ENCODE data around the gene RBSN.
A peak's percentile ranks its signal among the peaks of the same experiment; 100 is the strongest.

RBSN gene

DNA sequence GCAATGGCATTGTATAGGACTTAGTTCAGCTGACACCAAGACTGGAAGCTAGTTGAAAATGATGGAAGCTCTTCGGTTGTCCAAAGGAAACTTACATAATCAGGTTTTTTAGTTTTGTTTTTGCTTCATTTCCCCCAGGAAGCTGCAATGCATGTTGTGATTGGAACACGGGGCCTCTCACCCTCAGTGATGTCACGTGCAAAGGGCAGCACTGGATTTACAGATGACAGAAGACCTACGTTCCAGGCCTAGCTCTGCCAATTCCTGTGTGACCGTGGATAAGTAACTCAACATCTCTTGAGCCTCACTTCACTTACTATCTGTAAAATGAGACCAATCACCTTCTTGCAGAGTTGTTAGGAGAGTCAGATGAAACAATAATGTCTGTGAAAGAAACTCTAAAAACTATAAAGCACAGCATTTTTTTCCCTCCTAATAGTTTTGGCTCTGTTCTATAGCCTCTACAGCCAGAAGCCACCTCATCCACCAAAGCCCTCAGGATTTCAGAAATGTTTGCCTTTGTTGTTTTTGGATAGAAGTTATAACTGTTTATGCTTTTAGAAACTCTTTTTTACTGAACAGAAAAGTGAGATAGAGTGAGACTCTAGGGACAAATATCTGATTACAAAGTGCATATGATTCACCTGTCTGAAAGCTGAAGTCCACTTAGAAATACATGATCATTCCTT is 4.6 kb downstream of the RBSN start:
- H3K4me1 Mint-ChIP-seq, result peaks cover 17% of the 10 kb centered on the region
- peaks cover 38% of the 10 kb centered on the region for H3K36me3 Mint-ChIP-seq (ENCODE audit: insufficient read depth)
- no peaks in the 10 kb centered on the region for H3K27me3 Mint-ChIP-seq
- DNase-seq (ENCODE audit: low spot score in 2 of 2), result no peak
- ATAC-seq (replicated peaks; ENCODE audit: extremely low read depth, poor library complexity, severe bottlenecking), result no peak
- H3K9me3 Mint-ChIP-seq, result no peaks in the 10 kb centered on the region
- H3K27ac Mint-ChIP-seq (ENCODE audit: low read depth), result no peak overlapping the region
- no peak overlapping the region for H3K4me3 Mint-ChIP-seq

DNA sequence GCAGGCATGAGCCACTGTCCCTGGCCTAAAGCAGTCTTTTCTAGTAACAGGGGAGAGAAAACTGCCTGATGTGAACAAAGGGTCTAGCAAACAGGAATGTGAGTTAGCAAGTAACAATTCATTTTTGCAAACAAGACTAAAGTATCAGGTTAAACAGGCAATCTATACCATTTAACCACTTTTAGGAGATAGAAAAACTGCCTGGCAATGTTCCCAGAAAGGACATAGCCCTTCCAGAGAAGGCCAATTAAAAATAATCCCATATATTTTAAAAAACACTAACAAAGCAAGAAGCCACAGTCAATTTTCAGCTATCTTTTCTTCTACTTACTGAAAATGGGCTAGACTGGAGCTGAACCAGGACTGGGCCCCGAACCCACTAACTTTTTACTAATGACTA is 6.3 kb downstream of the RBSN start:
- no peak overlapping the region for H3K27ac Mint-ChIP-seq (ENCODE audit: low read depth)
- no peak for ATAC-seq (replicated peaks; ENCODE audit: extremely low read depth, poor library complexity, severe bottlenecking)
- H3K36me3 Mint-ChIP-seq (ENCODE audit: insufficient read depth), result peaks cover 30% of the 10 kb centered on the region
- DNase-seq (ENCODE audit: low spot score in 2 of 2), result no peak
- H3K9me3 Mint-ChIP-seq, result no peaks in the 10 kb centered on the region
- no peak overlapping the region for H3K4me3 Mint-ChIP-seq
- peaks cover 3% of the 10 kb centered on the region for H3K4me1 Mint-ChIP-seq
- no peaks in the 10 kb centered on the region for H3K27me3 Mint-ChIP-seq

DNA sequence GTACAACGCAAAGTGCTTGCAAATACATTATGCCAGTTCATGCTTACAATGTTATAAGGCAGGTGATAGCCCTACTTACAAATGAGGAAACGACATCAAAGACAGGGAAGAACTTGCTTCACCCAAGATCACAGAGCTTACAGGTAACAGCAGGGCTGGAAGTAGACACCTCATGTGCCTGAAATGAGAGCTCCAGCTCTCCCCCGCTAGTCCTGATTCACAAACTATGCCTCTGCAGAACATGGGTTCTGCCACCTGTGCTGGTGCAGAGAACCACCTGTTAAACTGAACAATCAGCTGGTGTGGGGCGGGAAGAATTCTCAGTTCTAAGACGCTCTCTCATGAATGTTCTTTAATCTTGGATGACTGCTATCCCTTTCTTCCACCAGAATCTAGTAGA is 7.4 kb downstream of the RBSN start:
- Mint-ChIP-seq H3K9me3 (no peaks in the 10 kb centered on the region), H3K4me3 (no peak overlapping the region), H3K27me3 (no peaks in the 10 kb centered on the region), H3K36me3 (ENCODE audit: insufficient read depth) (peaks cover 38% of the 10 kb centered on the region), H3K27ac (ENCODE audit: low read depth) (no peak overlapping the region), H3K4me1 (no peaks in the 10 kb centered on the region)
- DNase-seq (ENCODE audit: low spot score in 2 of 2), result no peak
- no peak for ATAC-seq (replicated peaks; ENCODE audit: extremely low read depth, poor library complexity, severe bottlenecking)

DNA sequence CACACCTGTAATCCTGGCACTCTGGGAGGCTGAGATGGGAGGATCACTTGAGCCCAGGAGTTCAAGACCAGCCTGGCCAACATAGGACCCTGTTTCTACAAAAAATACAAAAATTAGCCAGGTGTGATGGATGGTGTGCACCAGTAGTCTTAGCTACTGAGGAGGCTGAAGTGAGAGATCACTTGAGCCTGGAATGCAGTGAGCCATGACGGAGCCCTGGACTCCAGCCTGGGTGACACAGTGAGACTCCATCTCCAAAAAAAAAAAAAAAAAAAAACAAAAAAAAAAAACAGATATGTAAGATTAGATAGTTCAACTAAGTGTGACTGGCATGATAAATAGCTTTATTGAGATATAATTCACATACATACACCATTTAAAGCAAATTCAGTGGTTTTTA is 9.7 kb downstream of the RBSN start:
- DNase-seq (ENCODE audit: low spot score in 2 of 2), result no peak
- Mint-ChIP-seq H3K9me3 (no peaks in the 10 kb centered on the region), H3K27me3 (no peaks in the 10 kb centered on the region), H3K36me3 (ENCODE audit: insufficient read depth) (peaks cover 43% of the 10 kb centered on the region), H3K4me3 (no peak overlapping the region), H3K4me1 (no peaks in the 10 kb centered on the region), H3K27ac (ENCODE audit: low read depth) (no peak overlapping the region)
- ATAC-seq (replicated peaks; ENCODE audit: extremely low read depth, poor library complexity, severe bottlenecking), result no peak

DNA sequence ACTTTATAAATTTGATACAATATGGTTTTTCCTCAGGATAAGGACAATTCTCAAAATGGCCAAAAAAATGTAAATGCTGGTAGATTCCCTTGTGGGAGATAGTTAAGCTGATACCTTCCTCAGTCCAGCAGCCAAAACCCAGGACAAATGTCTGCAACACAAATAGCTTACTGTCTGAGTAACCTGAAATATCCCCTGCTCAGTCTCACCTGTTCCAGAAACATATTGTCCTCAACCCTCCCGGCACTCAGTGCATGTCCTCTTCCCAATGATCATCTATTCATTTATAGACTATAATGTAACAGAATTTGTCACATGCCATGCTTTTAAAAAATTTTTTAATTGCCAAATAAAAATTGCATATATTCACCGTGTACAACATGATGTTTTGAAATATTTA is 12.2 kb downstream of the RBSN start:
- DNase-seq (ENCODE audit: low spot score in 2 of 2), result no peak
- Mint-ChIP-seq H3K4me3 (no peak overlapping the region), H3K27ac (ENCODE audit: low read depth) (no peak overlapping the region), H3K36me3 (ENCODE audit: insufficient read depth) (peaks cover 57% of the 10 kb centered on the region), H3K9me3 (no peaks in the 10 kb centered on the region), H3K4me1 (peaks cover 9% of the 10 kb centered on the region), H3K27me3 (no peaks in the 10 kb centered on the region)
- no peak for ATAC-seq (replicated peaks; ENCODE audit: extremely low read depth, poor library complexity, severe bottlenecking)

DNA sequence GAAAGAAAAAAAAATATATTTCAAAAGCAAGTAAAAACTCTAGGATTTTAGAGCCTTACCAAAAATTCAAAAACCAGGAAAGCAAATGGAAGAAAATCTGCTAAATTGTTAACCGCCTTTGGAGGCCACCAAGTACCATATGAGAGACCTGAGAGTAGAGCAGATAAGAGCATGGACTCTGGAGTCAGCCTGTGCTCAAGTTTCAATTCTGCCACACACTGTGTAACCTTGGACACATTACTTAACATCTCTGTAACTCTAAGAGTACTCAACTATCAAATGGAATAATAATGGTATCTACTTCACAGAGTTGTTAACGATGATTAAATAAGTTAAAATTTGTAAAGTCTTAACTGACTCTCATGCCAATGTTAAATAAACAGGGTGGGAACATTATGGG is 12.7 kb downstream of the RBSN start:
- H3K27ac Mint-ChIP-seq (ENCODE audit: low read depth), result no peak overlapping the region
- H3K27me3 Mint-ChIP-seq, result no peaks in the 10 kb centered on the region
- no peak overlapping the region for H3K4me3 Mint-ChIP-seq
- no peaks in the 10 kb centered on the region for H3K9me3 Mint-ChIP-seq
- ATAC-seq (replicated peaks; ENCODE audit: extremely low read depth, poor library complexity, severe bottlenecking) (no peak), DNase-seq (ENCODE audit: low spot score in 2 of 2) (no peak)
- H3K4me1 Mint-ChIP-seq, result peaks cover 13% of the 10 kb centered on the region
- peaks cover 58% of the 10 kb centered on the region for H3K36me3 Mint-ChIP-seq (ENCODE audit: insufficient read depth)

DNA sequence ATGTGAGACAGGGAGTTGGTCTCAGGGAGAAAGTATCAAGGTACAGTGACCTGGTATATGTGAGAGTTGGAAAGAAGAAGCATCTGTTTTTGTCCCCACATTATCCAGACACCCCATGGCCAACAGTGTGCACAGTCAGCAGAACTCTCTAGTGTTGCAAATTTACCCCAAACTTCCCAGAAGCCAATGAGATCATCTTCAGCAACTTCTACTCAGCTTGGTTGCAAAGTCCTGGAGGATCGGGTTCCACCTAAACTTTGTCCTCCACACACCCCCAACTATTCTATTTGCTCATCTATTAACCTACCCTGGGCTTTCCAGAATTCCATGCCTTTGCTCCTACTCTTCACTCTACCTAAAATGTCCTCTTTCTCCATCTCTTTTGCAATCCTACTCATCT is 15.7 kb downstream of the RBSN start:
- ATAC-seq (replicated peaks; ENCODE audit: extremely low read depth, poor library complexity, severe bottlenecking) (no peak), DNase-seq (ENCODE audit: low spot score in 2 of 2) (no peak)
- H3K4me1 Mint-ChIP-seq, result peaks cover 13% of the 10 kb centered on the region
- no peaks in the 10 kb centered on the region for H3K9me3 Mint-ChIP-seq
- H3K27me3 Mint-ChIP-seq, result no peaks in the 10 kb centered on the region
- H3K4me3 Mint-ChIP-seq, result no peak overlapping the region
- H3K27ac Mint-ChIP-seq (ENCODE audit: low read depth), result no peak overlapping the region
- peaks cover 66% of the 10 kb centered on the region for H3K36me3 Mint-ChIP-seq (ENCODE audit: insufficient read depth)

DNA sequence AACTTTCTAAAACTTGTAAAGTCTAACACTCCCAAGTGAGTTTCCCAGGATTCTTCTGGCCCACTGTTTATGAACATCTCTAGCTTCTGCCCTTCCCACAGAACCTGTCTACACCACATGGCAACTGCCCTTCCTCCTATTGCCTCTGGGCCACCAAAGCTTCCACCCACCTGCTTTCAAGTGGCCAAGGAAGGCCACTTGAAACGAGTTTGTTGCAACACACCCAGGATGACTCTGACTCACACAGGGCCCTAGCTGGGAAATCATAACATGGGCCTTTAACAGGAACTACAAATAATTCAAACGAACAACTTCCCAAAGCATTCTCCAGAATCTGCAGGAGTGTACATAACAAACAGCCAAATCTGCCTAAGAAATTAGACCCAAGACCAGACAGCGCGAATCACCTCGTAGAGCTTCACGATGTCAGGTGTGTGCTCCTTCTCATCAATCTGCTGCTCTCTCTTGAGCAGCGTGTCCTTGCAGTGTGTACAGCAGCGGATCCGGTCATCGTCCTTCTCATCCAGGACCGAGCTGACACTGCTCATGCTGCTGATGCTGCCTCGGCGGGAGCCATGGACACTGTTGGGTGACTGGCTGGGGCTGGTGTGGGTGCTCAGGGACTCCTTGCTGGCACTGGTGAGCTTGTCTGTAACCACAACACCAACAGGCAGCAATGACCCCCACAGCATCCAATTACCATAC is 16.8 kb downstream of the RBSN start:
- Mint-ChIP-seq H3K27me3 (no peaks in the 10 kb centered on the region), H3K36me3 (ENCODE audit: insufficient read depth) (peaks cover 70% of the 10 kb centered on the region), H3K27ac (ENCODE audit: low read depth) (no peak overlapping the region), H3K4me1 (peaks cover 13% of the 10 kb centered on the region), H3K9me3 (no peaks in the 10 kb centered on the region), H3K4me3 (no peak overlapping the region)
- no peak for ATAC-seq (replicated peaks; ENCODE audit: extremely low read depth, poor library complexity, severe bottlenecking)
- no peak for DNase-seq (ENCODE audit: low spot score in 2 of 2)

DNA sequence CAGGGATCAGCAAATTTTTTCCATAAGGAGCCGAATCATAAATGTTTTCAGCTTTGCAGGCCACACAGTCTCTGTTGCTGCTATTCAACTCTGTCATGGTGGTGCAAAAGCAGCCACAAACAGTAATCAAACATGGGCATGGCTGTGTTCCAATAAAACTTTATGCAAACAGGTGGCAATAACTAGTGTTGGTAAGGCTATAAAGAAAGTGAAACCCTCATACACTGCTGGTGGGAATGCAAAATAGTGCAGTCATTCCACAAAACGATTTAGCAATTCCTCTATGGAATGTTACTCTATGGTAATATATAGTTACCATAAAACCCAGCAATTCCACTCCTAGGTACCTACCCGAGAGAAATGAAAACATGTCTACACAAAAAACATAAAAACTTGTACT is 19.9 kb downstream of the RBSN start:
- Mint-ChIP-seq H3K4me3 (no peak overlapping the region), H3K36me3 (ENCODE audit: insufficient read depth) (peaks cover 73% of the 10 kb centered on the region), H3K27ac (ENCODE audit: low read depth) (no peak overlapping the region), H3K27me3 (no peaks in the 10 kb centered on the region), H3K9me3 (no peaks in the 10 kb centered on the region), H3K4me1 (peaks cover 13% of the 10 kb centered on the region)
- DNase-seq (ENCODE audit: low spot score in 2 of 2), result no peak
- no peak for ATAC-seq (replicated peaks; ENCODE audit: extremely low read depth, poor library complexity, severe bottlenecking)

DNA sequence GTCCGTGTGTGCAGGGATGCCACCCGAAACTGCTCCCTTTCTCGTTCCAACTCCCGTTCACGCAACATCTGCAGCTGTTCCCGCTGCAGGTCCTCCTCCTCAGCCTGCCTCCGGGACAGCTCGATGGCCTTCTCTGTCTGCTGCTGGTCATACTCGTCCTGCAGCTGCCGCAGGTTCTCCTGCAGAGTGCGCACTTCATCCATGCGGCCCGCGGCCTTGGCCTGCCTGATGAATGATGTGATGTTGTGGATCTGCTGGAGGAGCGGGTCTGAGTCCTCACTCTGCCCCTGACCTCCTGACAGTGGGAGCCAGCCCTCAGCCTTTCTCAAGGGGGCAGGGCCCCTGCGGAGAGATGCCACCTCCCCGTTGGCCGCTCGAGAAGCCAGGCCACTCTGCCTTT is 24.4 kb downstream of the RBSN start:
- DNase-seq (ENCODE audit: low spot score in 2 of 2), result no peak
- H3K27me3 Mint-ChIP-seq, result no peaks in the 10 kb centered on the region
- H3K4me1 Mint-ChIP-seq, result no peaks in the 10 kb centered on the region
- no peak overlapping the region for H3K27ac Mint-ChIP-seq (ENCODE audit: low read depth)
- H3K9me3 Mint-ChIP-seq, result no peaks in the 10 kb centered on the region
- no peak for ATAC-seq (replicated peaks; ENCODE audit: extremely low read depth, poor library complexity, severe bottlenecking)
- peaks cover 50% of the 10 kb centered on the region for H3K36me3 Mint-ChIP-seq (ENCODE audit: insufficient read depth)
- H3K4me3 Mint-ChIP-seq, result no peak overlapping the region

DNA sequence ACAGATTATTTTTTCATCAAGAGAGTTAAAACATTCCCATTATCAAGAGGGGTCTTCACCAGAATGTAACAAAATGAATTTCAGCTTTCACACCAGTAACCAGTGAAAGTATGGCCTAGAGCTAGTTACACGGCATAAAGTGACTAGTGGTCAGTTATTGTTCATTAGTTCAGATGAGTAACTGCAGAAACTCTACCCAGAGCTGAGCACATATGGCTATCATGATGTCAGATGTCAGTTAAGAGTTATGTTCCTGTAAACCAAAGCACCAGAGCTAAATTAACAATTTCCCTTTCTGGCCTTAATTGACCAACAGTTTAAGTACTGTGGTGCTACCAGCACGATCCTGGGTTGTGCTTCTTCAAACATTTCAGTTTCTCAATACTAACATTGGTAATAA is 27.2 kb downstream of the RBSN start:
- Mint-ChIP-seq H3K27ac (ENCODE audit: low read depth) (no peak overlapping the region), H3K27me3 (no peaks in the 10 kb centered on the region), H3K4me1 (no peaks in the 10 kb centered on the region), H3K4me3 (no peak overlapping the region), H3K36me3 (ENCODE audit: insufficient read depth) (peaks cover 34% of the 10 kb centered on the region), H3K9me3 (no peaks in the 10 kb centered on the region)
- no peak for ATAC-seq (replicated peaks; ENCODE audit: extremely low read depth, poor library complexity, severe bottlenecking)
- no peak for DNase-seq (ENCODE audit: low spot score in 2 of 2)

DNA sequence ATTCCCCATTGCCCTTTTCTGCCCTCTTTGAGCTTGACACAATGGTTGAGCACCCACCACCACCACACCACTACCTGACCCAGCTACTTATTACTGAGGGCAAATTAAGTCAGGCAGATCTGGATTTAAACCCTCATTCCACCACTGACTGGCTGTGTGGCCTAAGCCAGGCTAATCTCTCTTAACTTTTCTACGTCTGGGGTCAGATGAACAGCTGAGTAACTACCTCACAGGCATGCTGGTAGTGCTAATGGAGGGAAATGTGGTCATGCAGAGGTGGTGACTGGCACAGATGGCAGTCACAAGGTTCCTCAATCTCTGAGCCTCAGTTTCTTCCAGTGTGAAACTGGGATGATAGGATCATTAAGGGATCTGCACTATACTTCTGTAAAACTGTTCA is 29.5 kb downstream of the RBSN start:
- DNase-seq (ENCODE audit: low spot score in 2 of 2) (no peak), ATAC-seq (replicated peaks; ENCODE audit: extremely low read depth, poor library complexity, severe bottlenecking) (no peak)
- Mint-ChIP-seq H3K4me1 (peaks cover 10% of the 10 kb centered on the region), H3K9me3 (no peaks in the 10 kb centered on the region), H3K27me3 (no peaks in the 10 kb centered on the region), H3K27ac (ENCODE audit: low read depth) (peak overlapping the region; percentile 17), H3K36me3 (ENCODE audit: insufficient read depth) (peaks cover 21% of the 10 kb centered on the region), H3K4me3 (no peak overlapping the region)

DNA sequence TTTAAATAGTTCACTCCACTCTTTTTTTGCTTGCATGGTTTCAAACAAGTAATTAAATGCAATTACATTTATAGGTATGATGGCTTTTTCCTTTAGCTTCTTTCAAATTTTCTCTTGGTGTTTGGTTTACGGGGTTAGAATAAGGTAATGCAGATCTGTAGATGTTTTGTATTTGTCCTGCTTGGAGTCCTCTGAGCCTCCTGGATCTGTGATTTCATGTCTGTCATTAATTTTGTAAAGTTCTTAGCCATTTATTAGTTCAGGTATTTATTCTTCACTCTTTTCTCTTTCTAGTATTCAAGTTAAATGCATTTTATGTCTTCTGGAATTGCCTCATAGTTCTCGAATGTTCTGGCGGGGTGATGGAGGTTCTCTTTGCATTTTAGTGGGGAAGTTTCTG is 32.5 kb downstream of the RBSN start:
- H3K27me3 Mint-ChIP-seq, result no peaks in the 10 kb centered on the region
- peaks cover 22% of the 10 kb centered on the region for H3K4me1 Mint-ChIP-seq
- H3K4me3 Mint-ChIP-seq, result peak overlapping the region; percentile 94
- H3K9me3 Mint-ChIP-seq, result no peaks in the 10 kb centered on the region
- DNase-seq (ENCODE audit: low spot score in 2 of 2) (no peak), ATAC-seq (replicated peaks; ENCODE audit: extremely low read depth, poor library complexity, severe bottlenecking) (no peak)
- H3K36me3 Mint-ChIP-seq (ENCODE audit: insufficient read depth), result peaks cover 9% of the 10 kb centered on the region
- no peak overlapping the region for H3K27ac Mint-ChIP-seq (ENCODE audit: low read depth)

Measured in central memory CD8-positive, alpha-beta T cell (primary cell).